HG02884 (cell line): ENCODE data around the gene WDR93.
"Not testable (repeated sequence)": the region's sequence is repeated elsewhere in the genome, so short reads cannot be mapped to it uniquely, and the experiment has no call there.

Experiments
- ATAC-seq: cut with Tn5 transposase; IDR thresholded peaks from one replicate; pipeline ENCODE4 v1.9.1; 2021; ENCODE audit warnings: mild to moderate bottlenecking, moderate library complexity; ENCODE audit not compliant: unreplicated experiment

WDR93 gene

DNA sequence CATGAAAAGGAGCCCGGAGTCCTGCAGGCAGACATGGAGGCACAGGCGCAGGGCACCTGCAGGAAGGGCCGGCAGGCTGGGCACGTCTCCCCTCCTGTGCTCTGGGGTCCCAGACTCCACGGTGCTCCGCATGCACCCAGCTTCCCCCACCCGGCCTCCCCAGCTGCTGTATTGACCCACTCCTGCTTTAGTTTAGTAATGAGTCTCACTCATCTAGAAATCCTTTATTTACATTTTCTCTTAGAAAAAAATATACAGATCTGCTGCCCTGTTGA lies 94.0 kb downstream of the WDR93 start:
- ATAC-seq, result no peak

DNA sequence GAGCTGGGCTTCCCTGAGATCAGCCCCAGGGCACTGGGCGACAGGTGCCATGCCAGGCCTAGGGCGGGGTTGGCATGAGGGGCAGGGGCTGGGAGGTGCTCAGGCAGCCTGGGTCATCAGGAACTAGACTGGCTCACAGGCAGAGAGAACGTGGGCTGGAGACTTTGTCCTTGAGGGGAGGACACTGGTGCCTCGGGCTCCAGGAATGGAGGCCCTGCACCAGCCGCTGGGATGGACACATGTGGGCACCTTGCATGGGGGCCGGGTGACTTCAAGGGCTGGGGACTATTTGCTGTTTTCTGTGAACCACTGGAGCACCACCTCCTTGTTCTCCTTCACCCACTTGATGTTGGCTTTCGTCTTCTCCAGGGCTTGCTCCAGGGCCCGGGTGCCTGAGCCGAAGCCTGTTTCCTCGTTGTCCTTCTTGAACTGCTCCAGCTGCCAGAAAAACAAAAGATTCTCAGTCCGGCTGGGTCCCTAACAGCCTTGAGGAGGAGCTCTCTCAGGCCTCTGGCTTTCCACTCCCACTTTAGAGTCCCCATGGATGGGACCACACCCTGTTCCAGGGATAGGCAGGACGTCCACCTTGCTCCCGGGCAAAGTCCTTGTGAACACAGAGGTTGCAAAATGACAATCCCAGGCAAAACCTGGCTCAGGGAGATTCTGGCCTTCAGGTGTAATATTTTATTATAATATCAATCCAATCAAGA lies 94.6 kb downstream of the WDR93 start:
- ATAC-seq, result no peak

GRCh38 chr15:89785774-89786140 lies 95.1 kb downstream of the WDR93 start:
- no peak for ATAC-seq

- no peak for ATAC-seq
Observed at GRCh38 chr15:89787944-89788343, 97.3 kb downstream of the WDR93 start.

DNA sequence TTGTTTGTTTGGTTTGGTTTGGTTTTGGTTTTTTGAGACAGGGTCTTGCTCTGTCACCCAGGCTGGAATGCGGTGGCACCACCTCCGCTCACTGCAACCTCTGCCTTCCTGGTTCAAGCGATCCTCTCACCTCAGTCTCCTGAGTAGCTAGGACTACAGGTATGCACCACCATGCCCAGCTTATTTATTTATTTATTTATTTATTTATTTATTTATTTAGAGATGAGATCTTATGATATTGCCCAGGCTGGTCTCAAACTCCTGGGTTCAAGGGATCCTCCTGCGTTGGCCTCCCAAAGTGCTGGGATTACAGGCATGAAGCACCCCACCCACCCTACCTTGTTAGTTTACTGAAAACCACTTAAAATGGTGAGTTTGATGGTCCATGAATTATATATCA lies 98.0 kb downstream of the WDR93 start:
- ATAC-seq, result not testable (repeated sequence)

DNA sequence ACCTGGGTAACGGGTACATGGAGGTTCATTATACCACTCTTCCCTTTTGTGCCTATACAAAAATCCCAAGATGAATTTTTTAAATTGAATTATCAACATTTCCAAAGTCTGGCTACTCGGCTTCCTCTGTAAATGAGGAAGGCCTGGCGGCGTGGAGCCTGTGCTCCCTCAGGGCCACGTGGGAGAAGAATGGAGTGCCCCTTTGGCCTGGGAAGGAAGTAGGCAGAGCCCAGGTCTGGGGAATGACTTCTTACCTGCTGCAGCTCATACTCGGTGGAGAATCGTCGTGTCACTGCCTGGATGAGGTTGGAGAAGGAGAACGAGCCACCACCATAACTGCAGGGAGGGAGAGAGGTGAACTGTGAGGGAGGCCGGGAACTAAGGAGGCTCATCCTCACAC lies 99.6 kb downstream of the WDR93 start:
- no peak for ATAC-seq

DNA sequence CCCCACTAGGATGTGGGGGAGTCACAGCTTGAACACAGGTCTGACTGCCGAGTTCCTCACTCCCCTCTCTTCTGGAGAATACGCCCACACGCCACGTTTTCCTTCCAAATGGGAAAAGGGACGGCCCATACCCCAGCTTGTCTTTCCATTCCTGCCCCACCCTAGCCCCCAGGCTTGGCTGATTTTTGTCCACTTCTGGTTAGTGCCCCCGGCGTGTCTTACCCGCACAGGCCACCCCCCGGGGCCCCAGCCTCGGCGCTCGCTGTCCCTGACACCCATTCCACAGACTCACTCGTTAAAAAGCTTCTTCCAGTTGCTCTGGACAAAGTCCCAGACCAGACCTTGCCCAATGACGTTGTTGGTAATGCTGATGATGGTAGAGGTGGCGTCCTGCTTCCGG lies 100.0 kb downstream of the WDR93 start:
- no peak for ATAC-seq

DNA sequence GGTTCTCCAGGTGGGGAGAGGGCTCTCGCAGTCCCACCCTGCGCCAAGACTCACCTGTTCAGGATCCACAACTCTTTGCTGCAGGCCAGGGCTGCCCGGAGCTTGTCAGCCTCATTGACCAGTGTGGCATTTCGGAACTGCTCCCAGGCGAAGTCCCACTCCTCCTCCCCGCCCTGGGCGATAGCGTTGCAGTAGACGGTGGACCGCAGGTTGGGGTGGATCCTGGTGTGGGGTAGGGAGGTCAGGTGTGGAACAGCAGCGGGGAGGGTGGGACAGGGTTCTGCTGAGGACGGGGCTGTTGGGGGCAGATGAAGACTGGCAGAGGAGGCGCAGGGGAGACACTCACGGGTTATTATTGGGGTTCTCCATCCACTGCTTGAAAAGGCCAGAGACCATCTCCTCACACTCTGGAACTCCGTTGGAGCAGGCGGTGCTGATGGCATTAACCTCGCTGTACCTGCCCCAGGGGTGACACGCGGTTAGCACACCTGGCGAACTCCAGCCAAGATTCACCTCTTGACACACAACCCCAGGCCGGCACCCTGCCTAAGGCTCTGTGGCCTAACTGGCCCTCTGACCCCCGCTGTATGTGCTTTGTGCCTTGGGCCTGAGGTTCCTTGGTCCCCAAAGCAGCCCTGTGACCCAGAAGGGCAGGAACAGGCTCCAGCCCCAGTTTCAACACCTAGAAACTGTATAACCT lies 101.6 kb downstream of the WDR93 start:
- ATAC-seq, result no peak
